HG02798 (cell line): ENCODE data around the gene STUB1.
A peak's percentile ranks its signal among the peaks of the same experiment; 100 is the strongest.

Experiments
- ATAC-seq: cut with Tn5 transposase; IDR thresholded peaks from one replicate; pipeline ENCODE4 v1.9.1; 2021; ENCODE audit warnings: mild to moderate bottlenecking; ENCODE audit not compliant: unreplicated experiment, poor library complexity

Gene STUB1

DNA sequence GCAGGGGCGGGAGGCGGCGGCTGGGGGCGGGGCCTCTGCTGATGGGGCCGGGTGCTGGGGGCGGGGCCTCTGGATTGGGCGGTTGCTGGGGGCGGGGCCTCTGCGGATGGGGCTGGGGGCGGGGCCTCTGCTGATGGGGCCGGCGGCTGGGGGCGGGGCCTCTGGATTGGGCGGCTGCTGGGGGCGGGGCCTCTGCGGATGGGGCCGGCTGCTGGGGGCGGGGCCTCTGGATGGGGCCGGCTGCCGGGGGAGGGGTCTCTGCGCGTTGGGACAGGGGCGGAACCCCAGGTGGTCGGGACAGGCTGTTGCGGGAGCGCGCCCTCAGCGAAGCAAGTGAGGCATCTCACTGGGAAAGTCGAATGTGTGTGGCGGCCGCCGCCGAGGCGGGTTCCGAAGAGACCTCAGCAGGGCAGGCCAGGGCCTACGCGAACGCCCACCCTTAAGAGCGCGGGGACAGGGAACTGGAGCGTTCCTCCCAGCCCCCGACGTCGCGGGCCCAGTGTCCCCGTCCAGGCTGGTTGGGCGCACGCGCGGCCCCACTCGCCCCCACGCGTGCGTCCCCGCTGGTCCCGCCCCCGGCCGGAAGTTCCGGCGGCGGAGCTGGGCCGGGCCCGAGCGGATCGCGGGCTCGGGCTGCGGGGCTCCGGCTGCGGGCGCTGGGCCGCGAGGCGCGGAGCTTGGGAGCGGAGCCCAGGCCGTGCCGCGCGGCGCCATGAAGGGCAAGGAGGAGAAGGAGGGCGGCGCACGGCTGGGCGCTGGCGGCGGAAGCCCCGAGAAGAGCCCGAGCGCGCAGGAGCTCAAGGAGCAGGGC, at the start of gene STUB1:
Gene STUB1, plus strand, starts transcription at position 597 of the 811 bp plus-strand sequence. Its CDS starts 116 bp downstream, at position 713.
- ATAC-seq: peak; percentile 46

DNA sequence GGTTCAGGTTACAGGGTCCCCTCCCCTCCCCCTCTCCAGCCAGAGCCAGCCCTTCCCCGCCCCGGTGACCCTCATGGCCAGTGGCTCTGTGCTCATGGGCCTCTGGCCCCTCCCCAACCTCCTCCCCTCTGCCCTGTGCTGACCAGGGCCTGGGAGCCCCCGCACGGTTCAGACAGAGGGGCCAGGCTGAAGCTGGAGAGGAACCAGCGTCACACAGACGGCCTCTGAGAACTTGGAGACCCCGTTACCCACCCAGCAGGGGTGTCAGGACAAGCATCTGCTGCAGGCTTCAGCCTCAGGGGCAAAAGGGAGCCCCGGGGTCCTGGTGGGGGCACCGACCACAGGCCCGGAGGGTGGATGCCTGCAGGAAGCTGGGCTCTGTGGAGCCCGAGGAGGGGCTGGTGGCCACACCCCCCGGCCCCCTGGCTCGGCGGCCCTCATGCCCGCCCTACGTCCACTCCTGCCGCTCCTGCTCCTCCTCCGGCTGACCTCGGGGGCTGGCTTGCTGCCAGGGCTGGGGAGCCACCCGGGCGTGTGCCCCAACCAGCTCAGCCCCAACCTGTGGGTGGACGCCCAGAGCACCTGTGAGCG, 49.3 kb upstream of the STUB1 start, which contains the start of gene WFIKKN1:
Gene WFIKKN1, plus strand, starts transcription at position 171 of the 591 bp plus-strand sequence. Its CDS starts 269 bp downstream, at position 440.
- ATAC-seq: no peak

DNA sequence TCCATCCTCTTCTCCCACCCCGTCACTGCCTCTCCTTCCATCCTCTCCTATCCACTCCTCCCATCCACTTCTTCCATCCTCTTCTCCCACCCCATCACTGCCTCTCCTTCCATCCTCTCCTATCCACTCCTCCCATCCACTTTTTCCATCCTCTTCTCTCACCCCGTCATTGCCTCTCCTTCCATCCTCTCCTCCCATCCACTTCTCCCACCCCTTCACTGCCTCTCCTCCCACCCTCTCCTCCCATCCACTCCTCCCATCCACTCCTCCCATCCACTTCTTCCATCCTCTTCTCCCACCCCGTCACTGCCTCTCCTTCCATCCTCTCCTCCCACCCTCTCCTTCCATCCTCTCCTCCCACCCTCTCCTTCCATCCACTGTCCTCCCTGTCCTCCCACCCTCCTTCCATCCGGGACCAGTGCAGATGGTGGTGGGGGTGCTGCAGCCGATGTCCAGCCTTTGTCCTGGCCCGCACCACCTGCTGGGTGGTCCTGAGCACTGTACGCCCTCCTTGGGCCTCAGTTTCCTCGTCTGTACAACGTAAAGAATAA, 48.3 kb upstream of the STUB1 start:
- ATAC-seq: no peak

DNA sequence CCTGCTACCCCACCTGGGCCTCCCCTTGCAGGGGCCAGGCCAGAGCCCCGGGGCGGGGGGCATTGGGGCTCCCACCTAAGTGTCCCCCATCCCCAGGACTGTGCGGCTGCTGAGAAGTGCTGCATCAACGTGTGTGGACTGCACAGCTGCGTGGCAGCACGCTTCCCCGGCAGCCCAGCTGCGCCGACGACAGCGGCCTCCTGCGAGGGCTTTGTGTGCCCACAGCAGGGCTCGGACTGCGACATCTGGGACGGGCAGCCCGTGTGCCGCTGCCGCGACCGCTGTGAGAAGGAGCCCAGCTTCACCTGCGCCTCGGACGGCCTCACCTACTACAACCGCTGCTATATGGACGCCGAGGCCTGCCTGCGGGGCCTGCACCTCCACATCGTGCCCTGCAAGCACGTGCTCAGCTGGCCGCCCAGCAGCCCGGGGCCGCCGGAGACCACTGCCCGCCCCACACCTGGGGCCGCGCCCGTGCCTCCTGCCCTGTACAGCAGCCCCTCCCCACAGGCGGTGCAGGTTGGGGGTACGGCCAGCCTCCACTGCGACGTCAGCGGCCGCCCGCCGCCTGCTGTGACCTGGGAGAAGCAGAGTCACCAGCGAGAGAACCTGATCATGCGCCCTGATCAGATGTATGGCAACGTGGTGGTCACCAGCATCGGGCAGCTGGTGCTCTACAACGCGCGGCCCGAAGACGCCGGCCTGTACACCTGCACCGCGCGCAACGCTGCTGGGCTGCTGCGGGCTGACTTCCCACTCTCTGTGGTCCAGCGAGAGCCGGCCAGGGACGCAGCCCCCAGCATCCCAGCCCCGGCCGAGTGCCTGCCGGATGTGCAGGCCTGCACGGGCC, 47.5 kb upstream of the STUB1 start:
- ATAC-seq: no peak

DNA sequence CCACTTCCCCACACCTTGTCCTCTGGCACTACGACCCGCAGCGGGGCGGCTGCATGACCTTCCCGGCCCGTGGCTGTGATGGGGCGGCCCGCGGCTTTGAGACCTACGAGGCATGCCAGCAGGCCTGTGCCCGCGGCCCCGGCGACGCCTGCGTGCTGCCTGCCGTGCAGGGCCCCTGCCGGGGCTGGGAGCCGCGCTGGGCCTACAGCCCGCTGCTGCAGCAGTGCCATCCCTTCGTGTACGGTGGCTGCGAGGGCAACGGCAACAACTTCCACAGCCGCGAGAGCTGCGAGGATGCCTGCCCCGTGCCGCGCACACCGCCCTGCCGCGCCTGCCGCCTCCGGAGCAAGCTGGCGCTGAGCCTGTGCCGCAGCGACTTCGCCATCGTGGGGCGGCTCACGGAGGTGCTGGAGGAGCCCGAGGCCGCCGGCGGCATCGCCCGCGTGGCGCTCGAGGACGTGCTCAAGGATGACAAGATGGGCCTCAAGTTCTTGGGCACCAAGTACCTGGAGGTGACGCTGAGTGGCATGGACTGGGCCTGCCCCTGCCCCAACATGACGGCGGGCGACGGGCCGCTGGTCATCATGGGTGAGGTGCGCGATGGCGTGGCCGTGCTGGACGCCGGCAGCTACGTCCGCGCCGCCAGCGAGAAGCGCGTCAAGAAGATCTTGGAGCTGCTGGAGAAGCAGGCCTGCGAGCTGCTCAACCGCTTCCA, 46.7 kb upstream of the STUB1 start:
- ATAC-seq: no peak

DNA sequence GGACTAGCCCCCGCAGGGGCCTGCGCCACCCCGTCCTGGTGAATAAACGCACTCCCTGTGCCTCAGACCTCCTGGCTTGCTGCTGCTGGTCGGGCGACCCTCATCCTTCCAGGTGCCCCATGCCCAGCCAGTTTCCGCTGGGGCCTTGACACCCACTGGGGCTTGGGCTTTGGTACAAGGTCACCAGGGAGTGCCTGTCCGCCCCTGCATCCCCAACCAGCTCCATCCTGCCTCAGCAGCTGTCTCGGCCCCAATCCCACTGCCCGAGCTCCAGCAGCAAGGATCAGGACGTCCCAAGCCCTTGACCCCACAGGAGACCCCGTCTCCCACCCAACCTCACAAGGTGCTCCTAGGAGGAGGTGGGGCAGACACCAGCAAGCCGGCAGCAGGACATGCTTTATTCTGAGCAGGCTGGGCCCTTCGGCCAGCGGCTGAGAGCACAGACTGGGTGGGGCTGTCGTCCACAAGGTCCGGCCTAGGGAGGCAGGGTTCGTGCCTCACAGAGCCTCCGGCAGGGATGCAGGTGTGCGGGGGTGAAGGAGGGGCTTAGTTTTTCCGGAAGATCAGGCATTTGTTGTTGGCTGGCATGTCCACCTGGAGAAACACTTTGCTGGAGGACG, 46.0 kb upstream of the STUB1 start:
- ATAC-seq: no peak

DNA sequence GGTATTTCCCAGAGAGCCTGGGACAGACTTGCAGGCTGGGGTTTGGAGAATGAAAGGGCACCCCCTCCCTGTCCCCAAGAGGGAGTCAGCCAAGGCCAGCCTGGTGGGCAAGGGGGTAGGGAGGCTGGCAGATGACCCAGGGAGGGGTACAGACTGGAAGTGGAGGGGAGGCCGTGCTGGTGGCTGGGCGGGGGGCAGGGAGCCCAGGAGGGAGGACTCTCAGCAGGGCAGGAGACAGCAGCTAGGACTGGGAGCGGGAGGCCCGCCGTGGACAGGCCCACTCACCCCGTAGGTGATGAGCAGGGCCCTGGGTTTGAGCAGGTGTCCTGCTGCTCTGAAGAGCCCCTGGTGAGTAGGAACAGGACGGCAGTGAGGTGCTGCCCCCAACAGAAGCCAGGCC, 45.2 kb upstream of the STUB1 start:
- no peak for ATAC-seq

DNA sequence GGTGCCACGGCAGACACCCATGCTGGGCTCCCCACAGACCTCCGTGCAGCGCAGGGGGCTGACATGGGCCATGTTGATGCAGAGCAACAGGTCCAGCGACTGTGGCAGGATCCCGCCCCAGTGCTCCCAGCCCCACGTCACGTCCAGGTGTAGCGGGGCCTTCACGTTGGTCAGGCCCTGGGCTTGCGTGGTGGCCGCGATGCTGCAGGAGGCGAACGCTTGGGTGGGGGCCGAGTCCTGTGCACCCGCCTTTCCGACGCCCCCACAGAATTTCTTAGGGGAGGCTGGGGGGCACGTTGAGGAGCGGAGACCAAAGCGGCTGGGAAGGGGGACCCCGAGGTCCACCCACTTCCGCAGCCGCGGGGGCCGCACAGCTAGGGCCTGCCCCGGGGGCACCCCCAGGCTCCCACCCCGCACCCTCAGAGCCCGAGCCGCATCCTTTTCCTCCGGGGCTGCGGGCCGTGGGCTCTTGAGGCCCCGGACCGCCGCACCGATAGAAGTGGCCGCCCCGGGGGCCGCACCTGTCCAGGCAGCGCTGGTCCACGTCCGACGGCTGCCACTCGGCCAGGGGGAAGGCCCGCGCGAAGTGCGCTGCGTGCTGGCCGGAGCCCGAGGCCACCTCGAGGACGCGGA, 44.5 kb upstream of the STUB1 start:
- ATAC-seq: no peak

DNA sequence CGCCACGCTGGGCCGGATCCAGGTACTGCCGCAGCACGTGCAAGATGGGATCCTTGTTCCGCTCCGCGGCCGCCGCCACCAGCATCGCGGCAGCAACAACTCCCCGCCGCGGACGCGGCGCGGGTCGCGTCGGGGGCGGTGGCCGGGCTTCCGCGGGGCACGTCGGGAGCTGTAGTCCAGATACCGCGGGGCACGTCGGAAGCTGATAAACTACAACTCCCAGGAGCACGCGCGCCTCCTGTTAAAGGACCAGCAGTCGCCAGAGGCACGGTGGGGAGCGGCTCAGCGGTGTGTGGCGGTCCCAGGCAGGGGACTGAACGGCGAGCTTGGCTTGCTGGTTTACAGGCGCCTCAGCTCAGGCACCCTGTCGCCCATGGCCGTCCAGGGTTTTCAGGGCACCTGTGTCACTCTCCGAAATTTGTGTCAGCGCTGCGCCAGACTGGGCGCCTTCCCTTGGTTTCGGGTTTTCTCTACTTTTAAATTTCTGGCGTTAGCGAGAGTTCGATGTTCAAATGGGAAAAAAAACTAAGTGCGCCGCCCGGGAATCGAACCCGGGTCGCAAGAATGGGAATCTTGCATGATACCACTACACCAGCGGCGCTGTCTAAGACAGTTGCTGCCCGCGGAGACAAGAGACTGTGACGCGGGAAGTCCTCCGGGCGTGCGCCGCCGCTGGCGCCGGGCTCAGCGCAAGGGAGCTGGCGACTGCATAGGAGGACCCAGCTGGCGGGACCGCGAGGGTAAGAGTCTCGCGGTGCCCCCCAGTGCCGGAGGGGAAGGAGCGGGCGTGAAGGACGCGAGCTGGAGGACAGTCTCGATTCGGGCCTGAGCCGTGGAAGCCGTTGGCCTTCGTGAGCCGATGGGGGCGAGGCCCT, 43.8 kb upstream of the STUB1 start, which contains the start of gene METTL26:
Gene METTL26, minus strand, starts transcription at position 100 of the 875 bp plus-strand sequence. Its CDS starts 15 bp downstream, at position 85.
- ATAC-seq: peak; percentile 72

DNA sequence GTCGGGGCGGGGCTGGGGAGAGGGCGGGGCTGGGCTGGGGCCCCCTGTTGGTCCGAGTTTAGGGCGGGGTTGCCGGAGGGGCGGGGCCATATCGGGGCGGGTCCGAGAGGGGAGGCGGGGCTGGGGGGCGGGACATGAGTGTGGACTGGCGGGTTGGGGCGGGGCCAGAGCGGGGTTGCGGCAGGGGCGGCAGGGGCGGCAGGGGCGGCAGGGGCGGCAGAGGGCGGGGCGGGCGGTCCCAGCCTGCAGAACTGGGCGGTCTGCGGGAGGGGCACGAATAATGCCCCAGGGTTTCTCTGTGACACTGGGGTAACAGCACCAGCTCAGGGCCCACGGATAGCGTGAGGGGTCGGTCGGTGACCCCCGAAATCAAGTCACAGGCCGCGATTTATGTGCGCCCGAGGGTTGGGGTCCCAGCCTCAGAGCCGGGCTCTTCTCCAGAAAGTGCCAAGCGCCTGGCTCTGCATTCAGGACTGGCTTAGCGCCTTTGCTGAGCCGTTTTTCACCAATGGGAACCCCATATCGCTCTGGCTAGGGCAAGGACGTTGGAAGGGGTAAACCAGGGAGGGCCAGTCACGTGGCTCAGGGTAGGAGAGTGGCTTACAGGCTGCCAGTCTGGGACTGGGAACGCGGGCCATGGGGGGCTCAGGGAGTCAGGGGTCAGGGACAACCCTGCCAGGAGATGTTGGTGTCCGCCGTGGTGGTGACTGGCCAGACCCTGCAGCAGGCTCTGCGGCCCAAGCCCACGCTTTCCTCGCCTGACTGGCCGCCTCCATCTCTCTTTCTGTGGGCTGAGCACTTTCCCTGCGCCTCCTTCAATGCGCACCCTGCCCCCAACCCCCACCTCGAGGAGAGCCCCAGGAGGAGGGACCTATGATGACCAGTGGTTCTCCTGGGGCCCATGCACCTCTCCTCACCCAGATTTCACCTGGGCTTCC, 42.9 kb upstream of the STUB1 start:
- ATAC-seq: no peak

DNA sequence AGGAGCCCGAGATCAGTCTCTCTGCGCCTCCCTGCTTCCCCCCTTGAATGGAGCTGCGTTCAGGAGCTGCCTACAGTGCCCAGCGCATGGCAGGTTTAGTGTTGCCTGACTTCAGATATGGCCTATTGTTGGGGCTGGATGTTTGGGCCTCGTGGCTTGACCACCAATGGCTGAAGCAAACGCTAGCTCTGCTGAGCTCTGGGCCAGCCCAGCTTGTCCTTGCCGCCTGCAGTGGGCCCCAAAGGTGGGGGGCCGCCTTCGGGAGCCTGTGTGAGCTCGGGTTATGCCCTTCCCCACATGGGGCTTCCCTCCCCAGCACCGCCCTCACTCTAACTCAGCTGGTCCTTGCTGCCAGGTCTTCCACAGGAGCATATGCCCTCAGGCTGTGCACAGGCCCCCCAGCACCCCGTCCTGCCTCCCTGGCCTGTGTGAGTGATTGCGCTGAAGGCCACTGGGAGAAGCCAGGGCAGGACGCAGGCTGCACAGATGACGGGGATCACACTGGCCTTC, 42.1 kb upstream of the STUB1 start:
- no peak for ATAC-seq

DNA sequence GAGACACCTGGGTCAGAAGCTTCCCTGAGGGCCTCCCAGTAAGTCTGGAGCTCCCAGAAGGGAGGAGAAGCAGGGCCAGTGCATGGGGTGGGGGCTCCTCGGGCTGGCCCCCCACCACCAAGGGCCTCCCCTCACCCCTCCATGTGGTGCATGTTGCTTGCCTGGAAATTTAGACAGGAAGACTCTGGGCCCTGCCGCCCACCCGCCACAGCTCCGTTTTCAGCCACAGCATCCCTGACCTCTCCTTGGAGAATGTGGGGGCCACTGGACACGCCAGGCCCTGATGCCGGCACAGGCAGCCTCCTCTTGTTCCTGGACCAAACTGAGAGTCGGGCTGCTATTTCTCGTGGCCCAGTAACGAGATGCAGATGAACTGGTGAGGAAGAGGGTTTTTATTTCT, 41.4 kb upstream of the STUB1 start:
- ATAC-seq: no peak

DNA sequence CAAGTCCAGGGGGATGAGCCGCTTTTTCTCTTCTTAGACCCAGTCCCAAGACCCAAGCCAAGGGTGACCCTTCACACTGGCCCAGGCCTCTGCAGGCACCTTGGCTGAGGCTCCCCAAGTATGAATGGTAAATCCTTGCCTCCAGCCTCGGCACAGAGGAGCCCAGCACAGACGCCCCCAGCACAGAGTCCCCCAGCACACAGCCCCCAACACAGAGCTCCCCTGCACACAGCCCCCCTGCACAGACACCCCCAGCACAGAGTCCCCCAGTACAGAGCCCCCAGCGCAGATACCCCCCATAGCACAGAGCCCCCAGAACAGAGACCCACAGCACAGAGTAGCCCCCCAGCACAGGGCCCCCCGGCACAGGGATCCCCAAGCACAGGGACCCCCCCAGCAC, 39.6 kb upstream of the STUB1 start:
- ATAC-seq: no peak

DNA sequence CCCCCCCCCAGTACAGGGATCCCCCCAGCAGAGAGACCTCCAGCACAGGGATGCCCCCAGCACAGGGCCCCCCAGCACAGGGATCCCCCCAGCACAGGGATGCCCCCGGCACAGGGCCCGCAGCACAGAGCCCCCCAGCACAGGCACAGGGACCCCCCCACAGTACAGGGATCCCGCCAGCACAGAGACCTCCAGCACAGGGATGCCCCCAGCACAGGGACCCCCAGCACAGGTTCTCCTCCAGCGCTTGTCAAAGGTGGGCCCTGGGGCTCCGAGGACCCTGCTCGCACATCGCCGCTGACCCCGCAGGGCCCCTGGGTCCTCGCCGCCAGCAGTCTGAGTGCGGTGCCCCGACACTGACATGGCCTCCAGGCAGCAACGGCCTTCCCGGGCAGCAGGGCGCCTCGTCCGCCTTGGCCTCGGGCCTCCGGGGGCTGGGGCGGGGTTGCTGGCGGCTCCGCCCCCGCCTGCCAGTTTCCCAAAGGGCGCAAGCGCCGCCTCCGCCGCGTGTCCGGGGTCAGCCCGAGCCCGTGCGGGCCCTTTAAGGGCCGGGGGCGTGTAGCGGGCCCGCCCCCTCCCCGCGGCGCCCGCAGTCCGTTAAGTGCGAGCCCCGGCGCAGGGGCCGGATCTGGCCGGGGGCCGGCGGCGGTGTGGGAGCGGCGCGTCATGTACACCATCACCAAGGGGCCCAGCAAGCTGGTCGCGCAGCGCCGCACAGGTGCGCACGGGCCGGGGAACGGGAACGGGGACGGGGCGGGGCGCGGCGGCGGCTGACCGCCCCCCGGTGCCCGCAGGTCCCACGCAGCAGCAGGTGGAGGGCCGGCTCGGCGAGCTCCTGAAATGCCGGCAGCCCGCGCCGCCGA, 38.7 kb upstream of the STUB1 start, which contains the start of gene MCRIP2:
Gene MCRIP2, plus strand, starts transcription at position 503 of the 863 bp plus-strand sequence. Its CDS starts 164 bp downstream, at position 667.
- peak; percentile 58 for ATAC-seq

DNA sequence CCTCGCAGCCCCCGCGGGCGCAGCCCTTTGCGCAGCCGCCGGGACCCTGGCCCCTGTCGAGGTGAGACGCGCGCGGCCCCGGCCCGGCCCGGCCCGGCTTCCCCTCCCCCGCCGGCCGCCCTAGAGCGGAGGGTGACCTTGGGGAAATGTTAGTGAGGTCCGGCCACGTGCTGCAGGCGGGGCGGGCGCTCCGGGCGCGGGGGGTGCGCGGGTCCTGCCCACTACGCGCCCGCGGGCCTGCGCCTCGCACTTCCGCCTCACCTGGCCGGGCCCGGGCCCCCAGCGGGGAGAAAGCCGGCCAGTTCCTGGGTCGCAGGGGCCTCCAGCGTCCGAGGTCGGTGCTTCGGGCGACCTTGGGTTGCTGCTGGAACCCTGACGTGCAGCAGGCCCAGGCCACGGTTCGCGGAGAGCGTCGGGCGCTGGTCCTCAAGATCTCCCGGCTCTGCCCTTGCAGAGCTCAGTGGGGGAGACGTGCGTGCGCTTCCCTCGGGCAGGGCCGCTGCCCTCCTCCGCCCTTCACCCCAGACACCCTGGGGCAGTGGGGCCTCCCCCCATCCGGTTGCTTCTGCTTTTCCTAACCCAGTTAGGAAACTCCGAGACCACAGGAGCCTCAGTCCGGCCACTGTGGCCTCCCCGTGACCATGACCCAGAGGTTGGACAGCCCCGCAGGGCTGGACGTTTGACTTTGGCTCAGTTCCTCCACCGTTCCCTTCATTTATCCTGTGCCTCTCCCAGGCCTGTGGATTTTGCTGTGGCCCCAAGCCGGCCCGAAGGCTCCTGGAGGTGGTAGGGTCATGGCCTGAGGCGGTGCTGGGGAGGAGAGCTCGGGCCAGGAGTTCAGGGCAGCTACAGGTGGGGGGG, 37.8 kb upstream of the STUB1 start:
- ATAC-seq: peak; percentile 46
